Epithelial cell of proximal tubule (primary cell): ENCODE data around the gene MCAT. TPM values are rescaled to one million over a fixed set of nuclear protein-coding genes. Genes with fewer than 3 reads are reported as not detected.
A peak's percentile ranks its signal among the peaks of the same experiment; 100 is the strongest.

Experiments
- DNase-seq: peaks from one replicate; pipeline ENCODE4 v3.0.0-alpha.2; 2011; ENCODE audit warnings: low read depth
- H3K4me3 ChIP-seq: 2 replicates; pipeline ENCODE4 v1.5.1; 2011; ENCODE audit warnings: low read depth, mild to moderate bottlenecking, low read length
- CTCF ChIP-seq: conservative IDR thresholded peaks from 2 replicates; pipeline ENCODE4 v1.5.1; 2012; ENCODE audit warnings: low read depth, mild to moderate bottlenecking, low read length
- total RNA-seq: library from RNA; depleted of rRNA; stranded (reverse); fragments of >200 nt; gene quantifications from 2 replicates; pipeline ENCODE4 v1.2.3, GENCODE V29; 2015

MCAT gene
- total RNA-seq, 1 donor from 2014 or later, result 31.9 TPM

- H3K4me3 ChIP-seq, result no peak overlapping the region
- DNase-seq, result peak; percentile 52
- no peak for TF ChIP-seq CTCF
Measured at GRCh38 chr22:43126501-43127165, 16.6 kb downstream of the MCAT start.

DNA sequence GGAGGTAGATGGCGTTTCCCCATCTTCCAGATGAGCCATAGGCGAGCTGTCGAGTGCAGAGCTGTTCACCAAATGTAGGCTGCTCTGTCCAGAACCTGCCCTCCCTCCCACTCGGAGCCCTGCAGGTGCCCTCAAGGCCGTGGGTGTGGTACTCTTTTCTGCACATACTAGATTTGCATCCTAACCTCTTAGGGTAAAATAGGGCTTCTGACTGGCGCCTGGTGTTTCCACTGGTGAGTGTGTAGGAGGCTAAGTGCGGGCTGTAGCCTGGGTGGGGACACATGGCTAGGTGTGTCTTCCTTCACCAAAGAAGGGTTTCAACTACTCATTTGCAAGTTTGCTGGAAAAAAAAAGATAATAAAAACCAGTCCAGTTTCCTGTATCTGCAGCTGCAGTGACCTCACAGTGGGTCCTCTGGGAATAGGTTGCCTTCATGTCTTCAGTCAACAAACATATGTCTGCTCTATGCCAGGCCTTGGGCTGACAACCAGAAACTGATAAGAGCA lies 24.2 kb downstream of the MCAT start:
- no peak for DNase-seq
- no peak for TF ChIP-seq CTCF
- H3K4me3 ChIP-seq, result no peak overlapping the region

DNA sequence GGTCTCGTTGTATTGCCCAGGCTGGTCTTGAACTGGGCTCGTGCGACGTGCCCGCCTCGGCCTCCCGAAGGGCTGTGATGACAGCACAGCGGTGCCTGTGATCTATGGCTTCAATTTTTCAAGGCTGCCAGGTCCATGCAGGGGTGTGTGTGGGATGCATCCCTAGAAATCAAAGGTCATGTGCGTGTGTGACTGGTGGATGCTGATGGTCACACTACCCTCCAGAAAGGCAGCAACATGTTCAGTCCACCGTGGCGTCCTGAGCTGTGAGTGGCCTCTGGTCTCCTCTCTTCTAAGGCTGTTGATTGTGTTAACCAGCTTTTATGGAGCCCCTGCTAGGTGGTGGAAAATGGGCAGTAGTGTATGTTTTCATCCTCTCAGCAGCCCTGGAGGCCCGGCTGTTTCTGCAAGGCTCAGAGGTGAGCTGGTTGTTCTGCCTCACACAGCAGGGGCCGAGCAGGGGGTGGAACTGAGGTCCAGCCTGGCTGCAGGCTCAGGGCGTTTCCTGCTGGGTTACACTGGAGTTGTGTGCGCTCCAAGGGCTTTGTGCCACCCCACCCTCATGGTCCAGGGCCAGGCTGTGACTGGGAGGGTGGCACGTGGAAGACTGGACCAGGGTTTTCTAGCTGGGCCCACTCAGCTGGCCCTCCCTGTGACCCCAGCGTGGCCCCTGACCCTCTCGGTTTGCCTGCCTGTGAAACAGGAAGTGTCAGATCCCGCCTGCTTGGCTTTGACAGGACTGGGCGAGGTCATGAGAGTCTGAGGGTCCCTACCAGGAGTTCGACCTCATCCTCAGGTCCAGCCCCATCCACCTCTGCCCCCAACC lies 25.0 kb downstream of the MCAT start:
- TF ChIP-seq CTCF, result no peak
- no peak overlapping the region for H3K4me3 ChIP-seq

GRCh38 chr22:43116932-43117331 lies 26.3 kb downstream of the MCAT start:
- TF ChIP-seq CTCF, result no peak
- DNase-seq, result no peak
- no peak overlapping the region for H3K4me3 ChIP-seq

More for the DNA sequence above, 25.0 kb downstream of the MCAT start:
- no peak for DNase-seq

GRCh38 chr22:43114958-43115357 lies 28.2 kb downstream of the MCAT start:
- no peak overlapping the region for H3K4me3 ChIP-seq
- no peak for DNase-seq
- no peak for TF ChIP-seq CTCF

DNA sequence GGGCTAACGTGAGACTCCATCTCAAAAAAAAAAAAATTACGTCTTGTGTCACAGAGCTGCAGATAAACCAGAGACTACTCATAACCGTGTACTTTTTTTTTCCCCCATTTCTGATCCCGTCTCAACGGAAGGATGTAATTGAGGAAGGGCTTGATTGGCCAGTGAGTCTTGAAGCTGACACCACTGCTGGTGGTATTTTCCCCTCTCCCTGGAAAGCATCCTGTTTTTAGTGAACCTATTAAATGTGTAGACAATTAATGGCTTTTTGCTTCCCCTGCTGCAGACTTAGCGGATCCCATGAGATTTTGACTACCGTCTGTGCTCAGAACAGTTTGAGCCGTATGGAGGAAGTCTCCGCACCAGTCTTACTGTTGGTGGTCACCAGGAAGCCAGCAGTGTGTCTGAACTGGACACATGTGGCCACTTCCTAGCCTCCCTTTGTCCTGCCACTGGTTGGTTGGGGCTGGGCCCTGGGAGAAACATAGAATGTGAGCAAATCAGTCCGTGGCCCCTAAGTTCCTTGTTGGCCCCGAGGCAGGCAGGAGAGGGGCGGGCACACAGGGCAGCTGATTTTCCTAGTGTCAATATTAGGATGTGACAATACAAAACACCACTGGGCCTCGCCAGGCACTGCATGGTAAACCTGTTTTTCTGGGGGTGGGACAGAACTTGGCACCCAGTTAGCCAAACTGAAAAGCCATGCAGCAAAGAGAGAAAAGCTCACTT lies 29.5 kb downstream of the MCAT start:
- no peak for DNase-seq
- no peak for TF ChIP-seq CTCF

More for the DNA sequence above, 29.5 kb downstream of the MCAT start:
- H3K4me3 ChIP-seq, result no peak overlapping the region
